Endothelial cell of umbilical vein (primary cell): ENCODE measurements around the gene ATP8A1.

ENCODE experiments used
- EZH2 ChIP-seq: IDR thresholded peaks from 2 replicates; pipeline ENCODE4 v1.6.1; 2012; ENCODE audit warnings: borderline replicate concordance, low read depth, mild to moderate bottlenecking, moderate library complexity, low read length, inconsistent platforms; ENCODE audit not compliant: severe bottlenecking
- JUN ChIP-seq: IDR thresholded peaks from 2 replicates; pipeline ENCODE4 v1.6.1; 2011; ENCODE audit warnings: borderline replicate concordance, low read depth; ENCODE audit not compliant: insufficient read length, insufficient read depth
- POLR2A ChIP-seq: IDR thresholded peaks from 2 replicates; pipeline ENCODE4 v1.6.1; 2012; ENCODE audit warnings: low read depth, mild to moderate bottlenecking, control low read depth, low read length
- POLR2AphosphoS5 ChIP-seq: IDR thresholded peaks from 2 replicates; pipeline ENCODE4 v1.6.1; 2012; ENCODE audit warnings: low read depth, mild to moderate bottlenecking, control low read depth, low read length, moderate library complexity; ENCODE audit not compliant: insufficient read depth
- TF ChIP-seq, protein P1 (sequence below), 2 donors: IDR thresholded peaks; 1 replicate in 1 of 2; 2 replicates in 1 of 2; pipeline ENCODE4 v1.5.1; 2011; ENCODE audit warnings: low read length in 2 of 2, mild to moderate bottlenecking in 2 of 2, moderate library complexity in 2 of 2, control low read depth in 1 of 2, inconsistent platforms in 1 of 2, low read depth in 1 of 2; ENCODE audit not compliant: insufficient read depth in 1 of 2; ENCODE audit errors: extremely low read depth in 1 of 2
- TF ChIP-seq, protein P2 (sequence below): IDR thresholded peaks from 2 replicates; pipeline ENCODE4 v1.6.1; 2011; ENCODE audit not compliant: insufficient read depth, insufficient read length

DNA sequence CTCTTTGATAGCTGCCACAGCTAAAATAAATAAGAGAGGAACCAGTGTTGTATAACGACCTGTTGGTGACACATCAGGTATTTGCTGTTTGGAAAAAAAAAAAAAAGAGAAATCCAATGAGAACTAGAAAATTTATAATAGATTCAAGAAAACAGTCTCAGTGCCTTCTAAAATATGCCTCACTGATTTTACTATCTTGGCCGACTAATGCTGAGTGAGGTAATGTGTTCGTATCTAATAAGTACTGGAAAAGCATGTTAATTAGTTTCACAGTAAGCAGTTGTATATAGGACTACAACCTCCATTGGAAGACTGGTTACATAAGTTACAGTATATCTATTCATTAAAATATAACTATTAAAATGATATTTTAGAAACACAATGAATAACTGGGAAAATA lies 32.4 kb downstream of the ATP8A1 start:
- TF ChIP-seq, protein P1, sequence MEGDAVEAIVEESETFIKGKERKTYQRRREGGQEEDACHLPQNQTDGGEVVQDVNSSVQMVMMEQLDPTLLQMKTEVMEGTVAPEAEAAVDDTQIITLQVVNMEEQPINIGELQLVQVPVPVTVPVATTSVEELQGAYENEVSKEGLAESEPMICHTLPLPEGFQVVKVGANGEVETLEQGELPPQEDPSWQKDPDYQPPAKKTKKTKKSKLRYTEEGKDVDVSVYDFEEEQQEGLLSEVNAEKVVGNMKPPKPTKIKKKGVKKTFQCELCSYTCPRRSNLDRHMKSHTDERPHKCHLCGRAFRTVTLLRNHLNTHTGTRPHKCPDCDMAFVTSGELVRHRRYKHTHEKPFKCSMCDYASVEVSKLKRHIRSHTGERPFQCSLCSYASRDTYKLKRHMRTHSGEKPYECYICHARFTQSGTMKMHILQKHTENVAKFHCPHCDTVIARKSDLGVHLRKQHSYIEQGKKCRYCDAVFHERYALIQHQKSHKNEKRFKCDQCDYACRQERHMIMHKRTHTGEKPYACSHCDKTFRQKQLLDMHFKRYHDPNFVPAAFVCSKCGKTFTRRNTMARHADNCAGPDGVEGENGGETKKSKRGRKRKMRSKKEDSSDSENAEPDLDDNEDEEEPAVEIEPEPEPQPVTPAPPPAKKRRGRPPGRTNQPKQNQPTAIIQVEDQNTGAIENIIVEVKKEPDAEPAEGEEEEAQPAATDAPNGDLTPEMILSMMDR (IDR thresholded peaks at IDR 0.05; ENCODE audit: extremely low read depth in 1 of 2, insufficient read depth in 1 of 2, low read depth in 1 of 2, low read length in 2 of 2) = no peak
- TF ChIP-seq JUN (no peak), POLR2A (no peak), EZH2 (no peak), POLR2AphosphoS5 (no peak)
- TF ChIP-seq, protein P2, sequence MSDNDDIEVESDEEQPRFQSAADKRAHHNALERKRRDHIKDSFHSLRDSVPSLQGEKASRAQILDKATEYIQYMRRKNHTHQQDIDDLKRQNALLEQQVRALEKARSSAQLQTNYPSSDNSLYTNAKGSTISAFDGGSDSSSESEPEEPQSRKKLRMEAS = no peak
